ENCODE measurements around the gene RAB23.

The RAB23 gene

DNA sequence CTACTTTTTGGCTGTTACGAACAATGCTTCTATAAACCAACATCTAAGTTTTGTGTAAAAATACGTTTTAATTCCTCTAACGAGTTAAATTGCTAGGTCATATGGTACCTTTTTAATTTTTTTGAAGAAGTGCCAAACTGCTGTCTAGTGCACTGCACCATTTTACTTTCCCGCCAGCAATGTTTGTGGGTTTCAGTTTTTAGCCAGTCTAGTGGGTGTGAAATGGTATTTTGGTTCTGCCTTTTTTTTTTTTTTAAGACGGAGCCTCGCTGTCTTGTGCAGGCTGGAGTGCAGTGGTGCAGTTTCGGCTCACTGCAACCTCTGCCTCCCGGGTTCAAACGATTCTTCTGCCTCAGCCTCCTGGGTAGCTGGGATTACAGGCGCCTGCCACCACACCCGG, 84.1 kb downstream of the RAB23 start:
- TF ChIP-seq, protein P1, sequence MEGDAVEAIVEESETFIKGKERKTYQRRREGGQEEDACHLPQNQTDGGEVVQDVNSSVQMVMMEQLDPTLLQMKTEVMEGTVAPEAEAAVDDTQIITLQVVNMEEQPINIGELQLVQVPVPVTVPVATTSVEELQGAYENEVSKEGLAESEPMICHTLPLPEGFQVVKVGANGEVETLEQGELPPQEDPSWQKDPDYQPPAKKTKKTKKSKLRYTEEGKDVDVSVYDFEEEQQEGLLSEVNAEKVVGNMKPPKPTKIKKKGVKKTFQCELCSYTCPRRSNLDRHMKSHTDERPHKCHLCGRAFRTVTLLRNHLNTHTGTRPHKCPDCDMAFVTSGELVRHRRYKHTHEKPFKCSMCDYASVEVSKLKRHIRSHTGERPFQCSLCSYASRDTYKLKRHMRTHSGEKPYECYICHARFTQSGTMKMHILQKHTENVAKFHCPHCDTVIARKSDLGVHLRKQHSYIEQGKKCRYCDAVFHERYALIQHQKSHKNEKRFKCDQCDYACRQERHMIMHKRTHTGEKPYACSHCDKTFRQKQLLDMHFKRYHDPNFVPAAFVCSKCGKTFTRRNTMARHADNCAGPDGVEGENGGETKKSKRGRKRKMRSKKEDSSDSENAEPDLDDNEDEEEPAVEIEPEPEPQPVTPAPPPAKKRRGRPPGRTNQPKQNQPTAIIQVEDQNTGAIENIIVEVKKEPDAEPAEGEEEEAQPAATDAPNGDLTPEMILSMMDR (IDR thresholded peaks at IDR 0.05): no peak

DNA sequence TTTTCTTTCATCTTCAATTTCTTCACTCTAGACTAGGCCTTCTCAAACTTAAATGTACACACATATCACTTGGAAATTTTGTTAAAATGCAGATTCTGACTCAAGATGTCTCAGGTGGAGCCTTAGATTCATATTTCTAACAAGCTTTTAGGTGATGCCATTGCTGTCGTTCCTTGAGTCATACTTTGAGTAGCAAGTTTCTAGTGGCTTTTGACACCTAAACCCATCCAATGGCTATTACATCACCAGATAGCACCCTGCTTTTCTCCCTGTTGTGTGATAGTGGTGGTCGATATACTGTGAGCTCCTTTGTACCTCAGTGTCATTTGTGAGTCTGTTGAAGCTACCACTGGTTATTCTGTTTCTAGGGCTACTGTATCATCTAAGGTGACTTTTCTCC, 84.8 kb downstream of the RAB23 start:
- TF ChIP-seq, protein P1 (IDR thresholded peaks at IDR 0.05): no peak
